Measurements from ENCODE around the gene FMN1.
A peak's percentile ranks its signal among the peaks of the same experiment; 100 is the strongest.

FMN1 gene

DNA sequence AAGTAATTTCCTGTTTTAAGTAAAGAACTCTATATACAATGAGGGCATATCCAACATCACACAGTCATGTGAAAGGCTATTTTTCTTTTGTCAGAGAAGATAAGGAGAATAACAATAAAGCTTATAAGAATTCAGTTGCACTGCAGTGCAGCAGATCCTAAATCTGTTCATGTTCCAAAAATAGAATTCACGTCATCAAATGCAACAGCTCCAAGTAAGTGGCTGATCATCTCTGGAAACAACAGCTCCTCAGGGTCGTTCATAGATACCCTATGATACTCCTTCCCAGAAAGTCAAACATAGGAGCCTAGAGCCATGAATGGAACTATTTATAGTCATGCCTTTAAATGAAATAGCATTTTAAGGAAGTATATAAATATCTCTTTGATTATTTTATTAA lies 100.2 kb downstream of the FMN1 start:
- DNase-seq: peak; percentile 75
- in situ Hi-C loops (cut with HindIII; ENCODE audit: low pct_ligation_motif_present, low sequenced_read_pairs): no loop called here
- TF ChIP-seq, protein P1, sequence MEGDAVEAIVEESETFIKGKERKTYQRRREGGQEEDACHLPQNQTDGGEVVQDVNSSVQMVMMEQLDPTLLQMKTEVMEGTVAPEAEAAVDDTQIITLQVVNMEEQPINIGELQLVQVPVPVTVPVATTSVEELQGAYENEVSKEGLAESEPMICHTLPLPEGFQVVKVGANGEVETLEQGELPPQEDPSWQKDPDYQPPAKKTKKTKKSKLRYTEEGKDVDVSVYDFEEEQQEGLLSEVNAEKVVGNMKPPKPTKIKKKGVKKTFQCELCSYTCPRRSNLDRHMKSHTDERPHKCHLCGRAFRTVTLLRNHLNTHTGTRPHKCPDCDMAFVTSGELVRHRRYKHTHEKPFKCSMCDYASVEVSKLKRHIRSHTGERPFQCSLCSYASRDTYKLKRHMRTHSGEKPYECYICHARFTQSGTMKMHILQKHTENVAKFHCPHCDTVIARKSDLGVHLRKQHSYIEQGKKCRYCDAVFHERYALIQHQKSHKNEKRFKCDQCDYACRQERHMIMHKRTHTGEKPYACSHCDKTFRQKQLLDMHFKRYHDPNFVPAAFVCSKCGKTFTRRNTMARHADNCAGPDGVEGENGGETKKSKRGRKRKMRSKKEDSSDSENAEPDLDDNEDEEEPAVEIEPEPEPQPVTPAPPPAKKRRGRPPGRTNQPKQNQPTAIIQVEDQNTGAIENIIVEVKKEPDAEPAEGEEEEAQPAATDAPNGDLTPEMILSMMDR (IDR thresholded peaks at IDR 0.05; ENCODE audit: low read depth, low read length, missing control alignments): no peak
- H3K27ac ChIP-seq: peak overlapping the region; percentile 84
- no peak overlapping the region for H3K4me3 ChIP-seq (ENCODE audit: low read depth, low read length)
- no peaks in the 10 kb centered on the region for H3K27me3 ChIP-seq (replicated peaks)
- no peaks in the 10 kb centered on the region for H3K36me3 ChIP-seq (replicated peaks)

- no peak overlapping the region for H3K4me3 ChIP-seq (ENCODE audit: low read depth, low read length)
- no peak for DNase-seq
- TF ChIP-seq, protein P1 (IDR thresholded peaks at IDR 0.05; ENCODE audit: low read depth, low read length, missing control alignments): no peak
- H3K36me3 ChIP-seq (replicated peaks): no peaks in the 10 kb centered on the region
- no peaks in the 10 kb centered on the region for H3K27me3 ChIP-seq (replicated peaks)
- in situ Hi-C loops (cut with HindIII; ENCODE audit: low pct_ligation_motif_present, low sequenced_read_pairs): no loop called here
- H3K27ac ChIP-seq: peak overlapping the region; percentile 84
These were observed 101.3 kb downstream of the FMN1 start for GRCh38 chr15:33093222-33093621.

GRCh38 chr15:33091983-33092693 lies 102.4 kb downstream of the FMN1 start:
- Histone ChIP-seq H3K27me3 (replicated peaks) (no peaks in the 10 kb centered on the region), H3K36me3 (replicated peaks) (no peaks in the 10 kb centered on the region), H3K27ac (peak overlapping the region; percentile 84), H3K4me3 (ENCODE audit: low read depth, low read length) (no peak overlapping the region)
- DNase-seq: no peak
- TF ChIP-seq, protein P1 (IDR thresholded peaks at IDR 0.05; ENCODE audit: low read depth, low read length, missing control alignments): no peak
- in situ Hi-C loops (cut with HindIII; ENCODE audit: low pct_ligation_motif_present, low sequenced_read_pairs): no loop called here

- Histone ChIP-seq H3K27me3 (replicated peaks) (no peaks in the 10 kb centered on the region), H3K36me3 (replicated peaks) (no peaks in the 10 kb centered on the region), H3K4me3 (ENCODE audit: low read depth, low read length) (no peak overlapping the region), H3K27ac (no peak overlapping the region)
- TF ChIP-seq, protein P1 (IDR thresholded peaks at IDR 0.05; ENCODE audit: low read depth, low read length, missing control alignments): no peak
- DNase-seq: peak; percentile 63
- in situ Hi-C loops (cut with HindIII; ENCODE audit: low pct_ligation_motif_present, low sequenced_read_pairs): no loop called here
These were observed 104.4 kb downstream of the FMN1 start for GRCh38 chr15:33089878-33090757.

- Histone ChIP-seq H3K4me3 (ENCODE audit: low read depth, low read length) (no peak overlapping the region), H3K27ac (no peak overlapping the region), H3K27me3 (replicated peaks) (no peaks in the 10 kb centered on the region), H3K36me3 (replicated peaks) (no peaks in the 10 kb centered on the region)
- TF ChIP-seq, protein P1 (IDR thresholded peaks at IDR 0.05; ENCODE audit: low read depth, low read length, missing control alignments): no peak
- no peak for DNase-seq
- in situ Hi-C loops (cut with HindIII; ENCODE audit: low pct_ligation_motif_present, low sequenced_read_pairs): no loop called here
These were observed 105.2 kb downstream of the FMN1 start for GRCh38 chr15:33089165-33089877.

Data from brain microvascular endothelial cell (primary cell).